Measurements from ENCODE around the gene RAB7B. TPM values are rescaled to one million over a fixed set of nuclear protein-coding genes. Genes with fewer than 3 reads are reported as not detected.
A peak's percentile ranks its signal among the peaks of the same experiment; 100 is the strongest.
"Not testable (repeated sequence)": the region's sequence is repeated elsewhere in the genome, so short reads cannot be mapped to it uniquely, and the experiment has no call there.

Gene RAB7B, protein sequence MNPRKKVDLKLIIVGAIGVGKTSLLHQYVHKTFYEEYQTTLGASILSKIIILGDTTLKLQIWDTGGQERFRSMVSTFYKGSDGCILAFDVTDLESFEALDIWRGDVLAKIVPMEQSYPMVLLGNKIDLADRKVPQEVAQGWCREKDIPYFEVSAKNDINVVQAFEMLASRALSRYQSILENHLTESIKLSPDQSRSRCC
- total RNA-seq (2014; rRNA removed; shearing (Covaris generic)) = 2.6 and 3.4 TPM in 2 replicates
- 4.0 and 8.9 TPM in 2 replicates for polyA plus RNA-seq (2015; cell fraction: cytosol; rRNA removed)
- 2.1 and 4.6 TPM in 2 replicates for polyA plus RNA-seq (2015; cell fraction: nucleus; rRNA removed)

GRCh38 chr1:206002871-206003801, at the start of gene RAB7B:
Gene RAB7B (minus strand): TSS chr1:206003395. CDS start chr1:205994135, 9,260 bp downstream.
- in situ Hi-C loops (cut with HindIII; ENCODE audit: low pct_unique_long_range_greater_than_20kb, low sequenced_read_pairs) = no loop called here
- peak; percentile 25 for DNase-seq (ENCODE audit: low read depth, low spot score)

GRCh38 chr1:206052231-206052865, 49.2 kb upstream of the RAB7B start:
- DNase-seq (ENCODE audit: low read depth, low spot score); in situ Hi-C loops (cut with HindIII; ENCODE audit: low pct_unique_long_range_greater_than_20kb, low sequenced_read_pairs): not testable (repeated sequence)

GRCh38 chr1:206050655-206051235, 47.5 kb upstream of the RAB7B start:
- in situ Hi-C loops (cut with HindIII; ENCODE audit: low pct_unique_long_range_greater_than_20kb, low sequenced_read_pairs) = no loop called here
- DNase-seq (ENCODE audit: low read depth, low spot score) = no peak

- in situ Hi-C loops (cut with HindIII; ENCODE audit: low pct_unique_long_range_greater_than_20kb, low sequenced_read_pairs) = no loop called here
- DNase-seq (ENCODE audit: low read depth, low spot score) = no peak
Measured at GRCh38 chr1:206049919-206050600, 46.9 kb upstream of the RAB7B start.

DNA sequence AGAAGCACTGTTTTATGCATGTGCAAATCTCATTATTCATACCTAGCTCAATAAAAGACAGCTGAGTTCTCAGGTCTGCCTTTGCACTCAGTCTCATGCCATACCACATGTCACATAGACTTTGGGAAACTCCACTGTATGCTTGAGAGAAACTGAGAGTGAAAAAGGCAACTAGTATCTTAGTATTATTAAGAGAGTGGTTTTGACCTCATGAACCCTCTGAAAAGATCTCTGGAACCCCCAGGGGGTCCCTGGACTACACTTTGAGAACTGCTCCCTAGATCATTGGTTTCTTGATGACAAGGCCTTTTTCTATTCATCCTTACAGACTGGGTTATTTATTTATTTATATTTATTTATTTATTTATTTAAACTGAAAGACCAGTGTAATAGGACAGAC, 46.1 kb upstream of the RAB7B start:
- in situ Hi-C loops (cut with HindIII; ENCODE audit: low pct_unique_long_range_greater_than_20kb, low sequenced_read_pairs) = no loop called here
- DNase-seq (ENCODE audit: low read depth, low spot score) = no peak

DNA sequence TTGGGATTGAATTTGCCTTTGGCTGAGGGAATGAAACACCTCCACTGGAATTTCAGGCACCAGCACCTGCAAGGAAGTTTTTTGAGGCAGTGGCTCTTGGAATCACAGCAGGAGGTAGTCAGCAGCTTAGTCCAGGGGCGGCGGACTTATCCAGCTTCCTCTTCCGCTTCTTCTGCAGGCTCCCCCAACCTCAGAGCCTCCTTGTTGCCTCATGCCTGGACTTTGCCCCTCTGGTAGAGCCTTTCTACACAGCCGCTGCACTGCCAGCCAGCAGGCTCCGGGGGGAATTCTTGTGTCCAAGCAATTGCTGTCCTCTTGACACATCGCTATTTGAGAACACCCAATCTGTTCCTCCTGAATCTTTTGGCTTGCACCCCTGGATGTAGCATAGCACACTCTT, 45.4 kb upstream of the RAB7B start:
- DNase-seq (ENCODE audit: low read depth, low spot score) = no peak
- in situ Hi-C loops (cut with HindIII; ENCODE audit: low pct_unique_long_range_greater_than_20kb, low sequenced_read_pairs) = no loop called here

DNA sequence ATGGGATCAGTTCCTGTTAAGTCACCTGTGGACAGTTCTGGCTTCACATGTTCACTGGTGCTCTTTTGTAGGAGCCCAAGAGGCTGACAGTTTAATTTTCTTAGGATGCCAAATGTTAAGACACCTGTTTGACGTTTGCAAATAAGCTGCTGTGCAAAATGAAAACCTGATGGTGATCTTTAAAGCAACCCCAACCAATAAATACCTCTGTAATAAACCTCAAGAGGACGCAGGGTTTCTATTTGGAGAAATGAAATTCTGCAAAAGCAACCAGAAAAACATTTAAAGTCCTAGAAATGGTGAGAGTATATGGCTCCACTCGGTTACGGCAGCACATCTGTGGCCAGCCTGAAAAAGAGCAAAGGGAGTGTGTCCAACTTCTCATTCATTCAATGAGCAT, 44.1 kb upstream of the RAB7B start:
- DNase-seq (ENCODE audit: low read depth, low spot score) = no peak
- in situ Hi-C loops (cut with HindIII; ENCODE audit: low pct_unique_long_range_greater_than_20kb, low sequenced_read_pairs) = no loop called here

DNA sequence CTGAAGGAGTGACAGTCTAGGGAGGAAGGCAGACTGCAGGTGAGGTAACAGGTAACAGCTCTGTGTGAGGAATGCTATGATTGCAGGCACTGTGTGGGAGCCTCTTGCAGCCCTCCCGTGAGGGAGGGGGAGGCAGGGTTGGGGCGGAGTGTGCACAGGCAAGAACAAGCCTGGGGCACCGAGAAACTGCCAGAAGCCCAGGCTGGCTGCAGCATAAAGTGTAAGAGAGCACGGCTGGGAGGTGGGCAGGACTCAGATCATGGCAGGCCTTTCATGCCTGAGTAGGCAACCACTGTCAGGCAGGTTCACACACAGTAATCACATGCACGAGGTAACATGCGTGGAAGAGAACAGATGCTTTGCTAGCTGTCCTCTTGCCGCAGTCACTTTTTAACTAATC, 38.4 kb upstream of the RAB7B start:
- DNase-seq (ENCODE audit: low read depth, low spot score) = no peak
- in situ Hi-C loops (cut with HindIII; ENCODE audit: low pct_unique_long_range_greater_than_20kb, low sequenced_read_pairs) = no loop called here

DNA sequence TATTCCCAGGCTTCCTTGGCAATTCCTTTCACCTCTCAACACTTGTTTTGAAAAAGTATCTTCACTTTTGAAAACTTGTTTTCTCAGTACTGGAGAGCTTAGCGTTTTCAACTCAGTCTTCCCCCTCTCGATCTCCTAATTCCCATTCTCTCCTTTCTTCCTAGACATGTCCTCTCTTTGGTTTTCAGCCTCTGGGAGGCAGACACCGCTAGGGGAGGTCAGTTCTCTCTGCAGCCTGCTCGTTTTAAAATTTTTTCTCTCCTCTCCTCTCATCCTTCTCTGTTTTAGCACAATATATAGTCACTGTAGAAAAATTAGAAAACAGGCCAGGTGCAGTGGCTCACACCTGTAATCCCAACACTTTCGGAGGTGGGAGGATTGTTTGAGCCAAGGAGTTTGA, 37.1 kb upstream of the RAB7B start:
- no peak for DNase-seq (ENCODE audit: low read depth, low spot score)
- in situ Hi-C loops (cut with HindIII; ENCODE audit: low pct_unique_long_range_greater_than_20kb, low sequenced_read_pairs) = no loop called here

DNA sequence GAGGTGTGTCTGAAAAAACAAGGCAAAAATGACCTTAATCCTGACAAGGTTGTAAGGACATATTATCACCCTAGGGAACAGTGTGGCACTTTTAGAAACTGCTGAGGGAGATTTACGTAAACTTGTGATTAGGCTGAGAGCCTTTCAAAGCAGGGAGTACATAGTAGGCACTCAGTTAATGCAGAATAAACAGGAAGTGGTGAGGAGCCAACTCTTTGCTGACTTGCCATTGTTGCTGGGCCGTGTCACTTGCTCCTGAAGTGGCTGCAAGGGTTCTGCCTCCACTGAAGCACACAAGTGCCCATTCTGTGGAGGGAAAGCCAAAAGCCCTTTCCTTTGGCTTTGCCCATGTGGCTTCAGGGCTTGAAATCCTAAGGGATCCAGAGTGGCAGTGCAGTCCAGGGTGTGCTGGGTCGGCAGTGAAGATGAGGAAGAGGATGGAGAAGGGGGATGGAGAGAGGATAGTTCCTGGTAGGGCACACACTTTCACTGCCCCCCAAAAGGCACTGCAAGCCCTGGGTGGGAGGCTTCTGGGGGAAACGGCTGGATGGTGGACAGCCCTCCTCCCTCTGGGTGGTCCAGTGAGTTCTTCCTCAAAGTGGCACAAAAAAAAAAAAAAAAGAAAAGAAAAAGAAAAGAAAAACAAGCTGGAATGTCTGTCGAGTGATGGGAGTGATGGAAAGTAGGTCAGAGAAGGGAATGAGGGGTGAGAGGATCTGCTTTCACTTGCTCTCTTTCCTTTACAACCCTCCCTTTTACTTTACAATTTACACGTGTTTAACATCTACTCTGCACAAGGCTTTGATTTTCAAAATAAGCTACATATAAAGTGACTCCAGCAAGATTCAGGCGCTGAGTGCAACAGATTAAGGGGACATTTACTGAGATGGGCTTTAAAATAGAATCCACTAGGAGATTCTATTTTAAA, 36.1 kb upstream of the RAB7B start:
- DNase-seq (ENCODE audit: low read depth, low spot score) = no peak
- in situ Hi-C loops (cut with HindIII; ENCODE audit: low pct_unique_long_range_greater_than_20kb, low sequenced_read_pairs) = no loop called here

DNA sequence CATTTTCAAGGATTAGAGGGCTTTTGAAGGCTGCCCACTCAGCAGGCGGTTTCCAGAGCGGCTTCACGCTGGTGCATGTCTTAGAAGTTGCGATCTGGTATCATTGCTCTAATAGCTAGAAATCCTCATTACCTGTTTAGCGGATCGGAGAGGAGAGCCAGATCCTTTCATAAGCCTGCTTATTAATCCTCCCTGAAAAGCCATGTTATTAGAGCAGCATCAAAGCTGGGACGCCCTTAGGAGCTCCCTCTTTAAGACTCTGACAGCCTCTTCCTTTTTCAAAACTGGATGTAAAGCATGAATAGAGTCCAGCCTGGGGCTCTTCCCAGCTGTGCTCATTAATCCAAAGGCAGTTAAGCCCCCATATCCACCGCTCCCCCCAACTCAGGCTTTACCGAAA, 34.4 kb upstream of the RAB7B start:
- in situ Hi-C loops (cut with HindIII; ENCODE audit: low pct_unique_long_range_greater_than_20kb, low sequenced_read_pairs) = no loop called here
- no peak for DNase-seq (ENCODE audit: low read depth, low spot score)

- in situ Hi-C loops (cut with HindIII; ENCODE audit: low pct_unique_long_range_greater_than_20kb, low sequenced_read_pairs) = no loop called here
- no peak for DNase-seq (ENCODE audit: low read depth, low spot score)
Measured at GRCh38 chr1:206036663-206037455, 33.7 kb upstream of the RAB7B start.

GRCh38 chr1:206035027-206035426, 31.8 kb upstream of the RAB7B start:
- DNase-seq (ENCODE audit: low read depth, low spot score) = no peak
- in situ Hi-C loops (cut with HindIII; ENCODE audit: low pct_unique_long_range_greater_than_20kb, low sequenced_read_pairs) = no loop called here

DNA sequence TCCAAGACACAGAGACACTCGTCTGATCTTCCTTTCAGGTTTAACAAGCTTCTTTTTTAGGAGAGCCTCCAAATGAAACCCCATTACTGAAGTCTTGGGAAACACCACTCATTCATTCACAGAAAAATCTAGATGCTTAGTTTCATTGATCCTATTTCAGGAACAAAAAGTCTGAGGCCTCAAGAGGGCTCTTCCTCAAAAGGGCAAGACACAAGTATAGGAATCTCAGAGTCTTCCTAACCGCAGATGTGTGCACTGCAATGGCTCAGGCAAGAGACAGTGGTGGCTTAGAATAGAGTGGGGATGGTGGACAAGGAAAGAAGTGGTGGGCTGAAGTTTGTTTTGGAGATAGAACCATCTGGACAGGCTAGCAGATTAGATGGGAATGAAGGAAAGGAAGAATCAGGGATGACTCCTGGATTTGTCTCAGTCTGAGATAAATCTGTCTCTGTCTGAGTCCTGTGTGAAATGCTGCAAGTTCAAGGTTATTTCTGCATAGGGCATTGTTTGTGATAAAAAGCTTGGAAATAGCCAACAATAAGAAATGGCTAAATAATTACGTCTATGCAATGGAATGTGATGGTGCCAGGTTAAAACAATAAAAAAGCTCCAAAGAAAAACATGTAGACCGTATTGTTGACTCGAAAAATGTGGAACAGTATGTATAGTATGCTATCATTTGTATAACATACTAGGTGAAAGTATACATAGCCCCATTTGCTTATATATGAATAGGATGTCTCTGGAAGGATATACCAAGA, 29.4 kb upstream of the RAB7B start:
- DNase-seq (ENCODE audit: low read depth, low spot score) = no peak
- in situ Hi-C loops (cut with HindIII; ENCODE audit: low pct_unique_long_range_greater_than_20kb, low sequenced_read_pairs) = no loop called here

GRCh38 chr1:206030714-206031113, 27.5 kb upstream of the RAB7B start:
- DNase-seq (ENCODE audit: low read depth, low spot score) = peak; percentile 84
- in situ Hi-C loops (cut with HindIII; ENCODE audit: low pct_unique_long_range_greater_than_20kb, low sequenced_read_pairs) = no loop called here

All from SK-MEL-5 (cell line).